Adipocyte (in vitro differentiated cells): ENCODE results near the gene NTNG1.
"Not testable (repeated sequence)": the region's sequence is repeated elsewhere in the genome, so short reads cannot be mapped to it uniquely, and the experiment has no call there.

Experiments used
- DNase-seq: peaks from one replicate; pipeline ENCODE4 v3.0.0-alpha.2; 2015; ENCODE audit warnings: low read depth
- H3K27me3 ChIP-seq: replicated peaks from 2 replicates; pipeline ENCODE4 v1.7.0; 2013; ENCODE audit warnings: mild to moderate bottlenecking, low read length, moderate library complexity; ENCODE audit not compliant: control insufficient read depth, insufficient read depth
- H3K36me3 ChIP-seq: 2 replicates; pipeline ENCODE4 v1.7.0; 2013; ENCODE audit warnings: low read length, mild to moderate bottlenecking, moderate library complexity; ENCODE audit not compliant: control insufficient read depth, insufficient read depth, severe bottlenecking
- H3K4me1 ChIP-seq: 2 replicates; pipeline ENCODE4 v1.7.0; 2013; ENCODE audit warnings: mild to moderate bottlenecking, low read length, moderate library complexity; ENCODE audit not compliant: control insufficient read depth, insufficient read depth
- H3K4me3 ChIP-seq: 2 replicates; pipeline ENCODE4 v1.7.0; 2013; ENCODE audit warnings: mild to moderate bottlenecking, low read length, moderate library complexity
- H3K9ac ChIP-seq: 2 replicates; pipeline ENCODE4 v1.7.0; 2013; ENCODE audit warnings: mild to moderate bottlenecking, low read length, moderate library complexity
- H3K9me3 ChIP-seq: 2 replicates; pipeline ENCODE4 v1.7.0; 2013; ENCODE audit warnings: mild to moderate bottlenecking, low read length, moderate library complexity; ENCODE audit not compliant: control insufficient read depth

NTNG1 gene

DNA sequence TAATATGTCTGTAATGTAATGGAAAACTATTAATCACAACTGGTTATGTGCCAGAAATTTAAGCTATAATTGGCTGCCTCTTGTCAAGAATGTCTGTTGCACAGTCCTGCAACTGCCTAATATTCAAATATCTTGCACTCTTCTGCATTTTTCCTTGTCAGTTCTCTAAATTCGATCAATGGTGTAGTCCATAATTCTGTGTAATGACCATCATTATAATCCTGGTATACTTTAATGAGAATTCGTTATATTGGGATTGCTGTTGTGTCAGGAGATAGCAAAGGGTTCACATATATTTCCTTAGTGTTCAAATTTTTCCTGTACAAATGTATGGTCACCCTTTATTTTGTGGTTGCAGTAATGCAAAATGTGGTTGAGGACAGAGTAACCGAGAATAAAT, 4.8 kb downstream of the NTNG1 start:
- no peak for DNase-seq
- Histone ChIP-seq H3K4me3 (no peak overlapping the region), H3K9ac (no peak overlapping the region), H3K27me3 (no peaks in the 10 kb centered on the region), H3K4me1 (peaks cover 33% of the 10 kb centered on the region), H3K36me3 (no peaks in the 10 kb centered on the region), H3K9me3 (no peaks in the 10 kb centered on the region)

- H3K36me3 ChIP-seq, result no peaks in the 10 kb centered on the region
- DNase-seq, result peak; percentile 42
- H3K4me1 ChIP-seq, result peaks cover 26% of the 10 kb centered on the region
- peak overlapping the region; percentile 57 for H3K4me3 ChIP-seq
- no peak overlapping the region for H3K9ac ChIP-seq
- H3K27me3 ChIP-seq, result no peaks in the 10 kb centered on the region
- no peaks in the 10 kb centered on the region for H3K9me3 ChIP-seq
Observed at GRCh38 chr1:107147843-107148242, 7.0 kb downstream of the NTNG1 start.

- Histone ChIP-seq H3K9ac (no peak overlapping the region), H3K9me3 (no peaks in the 10 kb centered on the region), H3K4me3 (no peak overlapping the region), H3K27me3 (no peaks in the 10 kb centered on the region), H3K36me3 (no peaks in the 10 kb centered on the region), H3K4me1 (peaks cover 15% of the 10 kb centered on the region)
- no peak for DNase-seq
Observed at GRCh38 chr1:107149946-107150345, 9.1 kb downstream of the NTNG1 start.

DNA sequence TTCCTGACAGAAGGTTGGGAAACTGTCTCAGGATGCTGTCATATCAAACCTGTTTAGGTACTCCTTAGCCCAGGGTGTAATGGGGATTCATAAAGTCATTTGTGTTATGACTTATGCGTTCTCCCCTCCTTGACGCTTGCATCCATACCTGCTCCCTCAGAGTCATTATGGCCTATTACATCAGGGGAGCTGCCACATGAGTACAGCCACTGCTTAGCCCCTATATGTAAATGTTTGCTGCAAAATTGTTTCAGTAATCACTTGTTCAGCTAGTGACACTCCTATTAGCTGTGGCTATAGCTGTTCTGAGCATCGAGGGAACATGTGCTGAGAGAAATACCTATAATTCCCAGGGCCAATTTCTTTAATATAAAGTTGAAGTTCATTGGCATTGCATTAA, 10.5 kb downstream of the NTNG1 start:
- Histone ChIP-seq H3K4me1 (peaks cover 12% of the 10 kb centered on the region), H3K27me3 (no peaks in the 10 kb centered on the region), H3K4me3 (no peak overlapping the region), H3K9me3 (no peaks in the 10 kb centered on the region), H3K36me3 (no peaks in the 10 kb centered on the region), H3K9ac (no peak overlapping the region)
- DNase-seq, result no peak

DNA sequence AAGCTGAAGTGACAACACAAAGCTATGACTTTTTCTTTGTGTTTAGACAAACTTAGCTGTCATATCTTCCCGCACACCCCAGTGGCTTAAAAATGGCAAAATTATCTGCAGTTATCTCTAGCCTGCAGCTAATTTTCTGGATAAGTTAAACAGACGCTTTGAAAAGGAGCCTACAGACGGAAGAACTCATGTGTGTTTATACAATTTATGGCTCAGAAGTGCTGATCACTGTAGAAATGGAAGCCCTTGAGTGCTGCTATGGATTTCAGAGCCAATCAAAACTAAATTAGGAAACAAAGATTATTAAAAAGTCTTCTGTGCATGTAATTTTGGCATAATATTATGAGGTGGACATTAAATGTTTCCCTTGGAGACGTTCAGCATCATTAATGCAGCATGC, 11.6 kb downstream of the NTNG1 start:
- Histone ChIP-seq H3K27me3 (no peaks in the 10 kb centered on the region), H3K9me3 (no peaks in the 10 kb centered on the region), H3K9ac (no peak overlapping the region), H3K4me3 (no peak overlapping the region), H3K36me3 (no peaks in the 10 kb centered on the region), H3K4me1 (peaks cover 7% of the 10 kb centered on the region)
- DNase-seq, result no peak

DNA sequence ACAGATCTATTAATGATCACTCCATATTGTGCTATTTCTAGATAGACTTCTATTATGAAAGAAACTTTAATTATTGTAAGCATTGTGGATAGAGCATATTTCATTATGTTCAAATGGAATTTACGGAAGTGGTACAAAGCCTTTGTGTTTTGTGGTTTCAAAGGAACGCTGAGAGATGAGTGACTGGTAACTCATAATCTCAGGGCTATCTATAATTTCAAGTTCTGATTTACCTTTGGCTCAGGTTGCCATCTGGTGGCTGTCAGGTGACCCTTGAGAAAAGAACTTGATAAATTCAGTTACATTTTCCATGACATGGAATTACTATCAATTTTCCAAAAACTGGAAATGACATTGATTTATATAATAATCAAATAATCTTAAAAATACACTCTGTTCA, 12.2 kb downstream of the NTNG1 start:
- Histone ChIP-seq H3K4me1 (peaks cover under 1% of the 10 kb centered on the region), H3K4me3 (no peak overlapping the region), H3K9ac (no peak overlapping the region), H3K36me3 (no peaks in the 10 kb centered on the region), H3K27me3 (no peaks in the 10 kb centered on the region), H3K9me3 (no peaks in the 10 kb centered on the region)
- no peak for DNase-seq

DNA sequence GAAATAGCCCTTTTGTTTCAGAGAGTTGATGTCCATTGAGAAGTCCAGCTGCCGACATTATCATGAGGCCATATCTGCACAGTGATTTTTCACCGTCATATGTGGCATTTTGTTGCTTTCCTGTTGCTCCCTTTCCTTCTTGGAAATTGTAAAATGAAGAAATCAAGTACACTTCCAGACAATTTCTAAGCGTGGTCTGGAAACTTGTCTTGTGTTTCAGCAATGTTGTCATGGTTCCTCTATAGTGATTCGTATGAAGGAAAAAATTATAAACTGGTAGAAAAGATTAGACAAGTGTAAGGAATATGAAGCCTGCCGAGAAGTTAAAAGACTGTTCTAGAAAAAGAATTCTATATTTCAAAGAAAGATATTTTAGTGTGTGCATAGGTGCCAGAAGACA, 17.7 kb downstream of the NTNG1 start:
- no peak for DNase-seq
- Histone ChIP-seq H3K36me3 (no peaks in the 10 kb centered on the region), H3K27me3 (no peaks in the 10 kb centered on the region), H3K9ac (no peak overlapping the region), H3K4me3 (no peak overlapping the region), H3K4me1 (no peaks in the 10 kb centered on the region), H3K9me3 (no peaks in the 10 kb centered on the region)

GRCh38 chr1:107158991-107159390, 18.2 kb downstream of the NTNG1 start:
- no peak overlapping the region for H3K4me3 ChIP-seq
- H3K36me3 ChIP-seq, result no peaks in the 10 kb centered on the region
- no peak for DNase-seq

GRCh38 chr1:107162745-107163144, 21.9 kb downstream of the NTNG1 start:
- peak; percentile 49 for DNase-seq
- Histone ChIP-seq H3K36me3 (no peaks in the 10 kb centered on the region), H3K4me1 (no peaks in the 10 kb centered on the region), H3K4me3 (no peak overlapping the region), H3K9ac (no peak overlapping the region), H3K9me3 (peaks cover 5% of the 10 kb centered on the region), H3K27me3 (no peaks in the 10 kb centered on the region)

More at GRCh38 chr1:107158991-107159390, 18.2 kb downstream of the NTNG1 start:
- H3K9ac ChIP-seq, result no peak overlapping the region
- H3K4me1 ChIP-seq, result no peaks in the 10 kb centered on the region
- H3K27me3 ChIP-seq, result no peaks in the 10 kb centered on the region
- no peaks in the 10 kb centered on the region for H3K9me3 ChIP-seq

DNA sequence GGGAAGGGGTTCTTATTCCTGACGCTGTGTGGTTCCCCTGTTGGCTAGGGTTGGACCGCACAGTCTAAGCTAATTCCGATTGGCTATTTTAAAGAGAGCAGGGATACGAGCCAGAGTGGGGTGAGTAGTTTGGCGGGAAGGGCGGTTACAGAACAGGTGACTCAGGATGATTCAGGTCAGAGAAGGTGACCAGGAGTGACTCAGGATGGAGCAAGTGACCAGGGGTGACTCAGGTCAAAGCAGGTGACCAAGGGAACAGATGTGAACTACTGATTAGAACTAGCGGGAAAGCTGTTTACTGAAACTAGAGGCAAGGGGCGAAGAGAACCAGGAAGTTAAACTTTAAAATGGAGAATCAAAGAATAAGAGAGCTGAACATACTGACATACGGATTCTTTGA, 24.1 kb downstream of the NTNG1 start:
- H3K36me3 ChIP-seq, H3K27me3 ChIP-seq, H3K9ac ChIP-seq, DNase-seq, H3K4me3 ChIP-seq, H3K4me1 ChIP-seq, H3K9me3 ChIP-seq: not testable (repeated sequence)

GRCh38 chr1:107169615-107170014, 28.8 kb downstream of the NTNG1 start:
- no peaks in the 10 kb centered on the region for H3K9me3 ChIP-seq
- H3K36me3 ChIP-seq, result no peaks in the 10 kb centered on the region
- H3K4me3 ChIP-seq, result no peak overlapping the region
- no peaks in the 10 kb centered on the region for H3K4me1 ChIP-seq
- no peak for DNase-seq
- H3K27me3 ChIP-seq, result no peaks in the 10 kb centered on the region
- H3K9ac ChIP-seq, result no peak overlapping the region

DNA sequence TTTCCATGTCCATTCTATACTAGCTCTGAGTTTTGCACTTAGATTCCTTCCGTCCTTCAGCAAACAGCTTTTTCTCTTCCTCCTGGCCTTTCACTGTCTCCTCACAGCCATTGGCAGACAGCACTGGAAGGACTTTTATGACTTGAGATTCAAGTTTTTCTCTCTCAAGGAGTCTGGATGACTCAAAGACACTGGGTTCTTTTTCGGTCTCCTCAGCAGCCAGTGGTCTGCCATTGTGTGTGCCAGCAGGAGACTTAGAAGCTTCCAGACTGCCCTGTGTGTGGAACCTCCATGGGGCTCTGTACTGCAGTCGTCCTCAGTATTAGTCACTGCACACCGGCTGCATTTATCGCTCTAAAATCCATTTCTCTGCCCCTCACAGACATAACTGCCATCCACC, 30.5 kb downstream of the NTNG1 start:
- Histone ChIP-seq H3K9me3 (no peaks in the 10 kb centered on the region), H3K9ac (no peak overlapping the region), H3K4me3 (no peak overlapping the region), H3K36me3 (no peaks in the 10 kb centered on the region), H3K4me1 (no peaks in the 10 kb centered on the region), H3K27me3 (no peaks in the 10 kb centered on the region)
- DNase-seq, result no peak
